CD4-positive, alpha-beta T cell treated with Interleukin-17A for 1 hour (primary cell): Measurements from ENCODE around the gene TMX2.
"Not testable (repeated sequence)": the region's sequence is repeated elsewhere in the genome, so short reads cannot be mapped to it uniquely, and the experiment has no call there.

Experiments
- DNase-seq: peaks from one replicate; pipeline ENCODE4 v3.0.0-alpha.2; 2020

TMX2 gene

GRCh38 chr11:57712256-57713150, at the start of gene TMX2:
TMX2 (plus strand) TSS chr11:57712593; CDS start chr11:57712619, 26 bp downstream.
- DNase-seq, result peak; percentile 98

GRCh38 chr11:57662893-57663292, 49.5 kb upstream of the TMX2 start:
- DNase-seq, result no peak

- no peak for DNase-seq
Observed at GRCh38 chr11:57663975-57664374, 48.4 kb upstream of the TMX2 start.

GRCh38 chr11:57667117-57667735, 45.2 kb upstream of the TMX2 start:
- peak; percentile 97 for DNase-seq

GRCh38 chr11:57667736-57668433, 44.5 kb upstream of the TMX2 start, which contains the start of gene ZDHHC5:
ZDHHC5 (plus strand) TSS chr11:57668114; CDS start chr11:57673091, 4,977 bp downstream.
- DNase-seq, result peak; percentile 100

DNA sequence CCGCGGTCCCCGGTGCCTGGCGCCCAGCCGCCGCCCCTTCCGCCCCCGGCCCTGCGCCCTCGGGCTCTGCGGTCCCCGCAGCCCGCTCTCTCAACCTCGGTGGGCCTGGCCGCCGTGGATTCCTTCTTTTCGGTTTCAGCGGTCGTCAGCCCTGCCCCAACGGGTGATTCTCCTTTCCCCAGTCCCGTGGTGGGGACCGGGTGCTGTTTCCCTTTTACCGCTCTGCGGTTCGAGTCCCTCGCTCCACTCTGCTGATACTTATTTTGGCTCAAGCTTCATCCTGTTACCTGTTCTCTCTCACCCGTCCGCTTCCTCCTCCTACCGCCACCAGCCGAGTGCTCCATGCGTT, 44.0 kb upstream of the TMX2 start:
- DNase-seq, result peak; percentile 59

- no peak for DNase-seq
Observed at GRCh38 chr11:57674251-57674650, 38.1 kb upstream of the TMX2 start.

DNA sequence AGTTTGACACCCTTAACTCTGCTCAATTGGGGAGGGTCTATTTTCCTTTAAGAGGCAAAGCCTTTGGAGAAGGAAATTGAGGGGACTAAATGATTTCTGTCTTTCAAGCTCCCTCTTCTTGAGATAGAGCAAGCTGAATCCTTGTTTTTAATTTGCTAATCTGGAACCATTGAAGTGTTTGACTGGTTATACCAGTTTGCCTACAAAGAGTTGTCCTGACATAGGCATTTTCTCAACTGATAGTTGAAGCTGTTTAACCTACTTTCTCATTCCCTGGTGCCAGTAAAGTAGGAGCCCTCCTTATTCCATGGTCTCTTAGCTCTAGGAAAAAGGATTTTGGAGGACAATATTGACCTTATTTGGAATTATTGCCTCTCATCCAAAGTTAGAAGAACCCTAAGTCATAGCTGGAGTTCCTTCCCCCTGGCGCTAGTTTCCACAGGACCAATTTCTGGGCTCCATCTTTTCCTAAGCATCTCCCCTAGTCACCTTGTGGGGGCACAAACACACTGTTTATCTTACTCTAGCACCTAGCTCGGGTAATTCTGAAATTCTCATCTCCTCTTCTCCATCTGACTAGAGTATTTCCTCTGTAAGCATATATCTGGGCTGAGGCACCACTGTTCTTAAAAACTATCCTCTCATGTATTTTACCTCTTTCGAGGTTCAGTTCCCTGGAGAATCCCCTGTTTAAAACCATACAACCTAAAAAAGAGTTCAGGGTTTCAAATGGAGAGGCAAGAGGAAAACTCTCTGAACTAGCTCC, 37.0 kb upstream of the TMX2 start:
- DNase-seq, result no peak

- DNase-seq, result no peak
Observed at GRCh38 chr11:57679396-57679795, 33.0 kb upstream of the TMX2 start.

- no peak for DNase-seq
Observed at GRCh38 chr11:57680552-57680874, 31.9 kb upstream of the TMX2 start.

- DNase-seq, result no peak
Observed at GRCh38 chr11:57681168-57681567, 31.2 kb upstream of the TMX2 start.

GRCh38 chr11:57690474-57690873, 21.9 kb upstream of the TMX2 start:
- DNase-seq, result not testable (repeated sequence)

DNA sequence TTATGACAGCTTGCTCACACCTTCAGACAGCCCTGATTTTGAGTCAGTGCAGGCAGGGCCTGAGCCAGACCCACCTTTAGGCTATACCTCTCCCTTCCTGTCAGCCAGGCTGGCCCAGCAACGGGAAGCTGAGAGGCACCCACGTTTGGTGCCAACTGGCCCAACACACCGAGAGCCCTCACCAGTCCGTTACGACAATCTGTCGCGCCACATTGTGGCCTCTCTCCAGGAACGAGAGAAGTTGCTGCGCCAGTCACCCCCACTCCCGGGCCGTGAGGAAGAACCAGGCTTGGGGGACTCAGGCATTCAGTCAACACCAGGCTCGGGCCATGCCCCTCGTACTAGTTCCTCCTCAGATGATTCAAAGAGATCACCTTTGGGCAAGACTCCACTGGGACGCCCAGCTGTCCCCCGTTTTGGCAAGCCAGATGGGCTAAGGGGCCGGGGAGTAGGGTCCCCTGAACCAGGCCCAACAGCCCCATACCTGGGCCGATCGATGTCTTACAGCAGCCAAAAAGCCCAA, 13.5 kb upstream of the TMX2 start:
- no peak for DNase-seq

- DNase-seq, result no peak
Observed at GRCh38 chr11:57699813-57700212, 12.6 kb upstream of the TMX2 start.

DNA sequence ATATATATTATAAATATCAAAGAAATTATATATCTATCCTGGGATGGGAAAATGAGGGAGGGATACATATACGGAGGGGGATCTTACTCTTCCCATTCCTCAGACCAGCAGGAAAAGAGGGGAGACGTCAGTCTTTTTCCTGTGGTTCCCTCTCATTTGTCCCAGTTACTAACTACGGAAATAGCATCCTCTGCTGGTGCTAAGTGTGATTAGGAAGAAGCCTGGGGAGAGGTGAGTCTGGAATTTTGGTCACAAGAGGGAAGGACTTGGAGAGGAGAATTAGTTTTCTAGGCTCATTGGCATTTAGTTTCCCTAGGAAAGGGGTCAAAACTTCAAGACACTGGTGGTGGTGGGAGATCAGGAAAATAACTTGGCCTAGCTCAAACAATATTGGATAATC, 12.0 kb upstream of the TMX2 start:
- no peak for DNase-seq

DNA sequence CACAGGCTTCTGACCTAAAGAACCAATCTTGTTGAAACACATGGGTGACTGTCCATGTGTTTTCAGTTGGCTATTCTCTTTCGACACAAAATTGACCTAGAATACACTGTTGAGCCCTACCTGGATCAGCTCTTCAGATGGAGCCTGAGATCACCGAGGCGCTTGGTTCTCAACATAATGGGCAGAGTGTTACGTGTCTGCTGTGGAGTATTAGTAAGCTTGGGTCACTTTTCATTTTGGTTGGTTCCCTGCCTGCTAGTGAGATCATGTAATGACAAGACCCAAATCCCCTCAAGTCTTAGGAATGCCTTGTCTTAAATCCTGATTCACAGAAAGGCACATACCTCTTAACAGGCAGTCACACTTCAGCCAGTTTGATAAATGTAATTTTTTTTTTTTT, 9.1 kb upstream of the TMX2 start:
- DNase-seq, result no peak

DNA sequence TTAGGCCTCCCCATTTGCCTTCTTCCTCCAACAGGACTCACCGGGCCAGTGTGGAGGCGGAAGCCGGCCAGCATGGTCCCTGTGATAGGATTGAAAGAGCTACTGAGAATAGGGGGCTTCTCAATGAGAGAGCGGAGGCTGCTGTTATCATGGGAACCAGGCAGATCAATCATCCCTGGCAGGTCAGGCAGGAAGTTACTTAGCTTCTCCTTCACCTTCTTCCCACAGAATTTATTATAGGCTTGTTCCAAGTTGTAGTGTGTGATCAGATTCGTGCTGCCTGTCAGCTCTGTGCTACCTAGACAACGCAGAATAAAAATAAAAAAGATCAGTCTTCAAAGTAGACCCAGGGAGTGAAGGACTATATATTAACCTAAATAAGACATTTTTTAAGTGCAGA, 7.5 kb upstream of the TMX2 start:
- no peak for DNase-seq

GRCh38 chr11:57705432-57705831, 7.0 kb upstream of the TMX2 start:
- not testable (repeated sequence) for DNase-seq

DNA sequence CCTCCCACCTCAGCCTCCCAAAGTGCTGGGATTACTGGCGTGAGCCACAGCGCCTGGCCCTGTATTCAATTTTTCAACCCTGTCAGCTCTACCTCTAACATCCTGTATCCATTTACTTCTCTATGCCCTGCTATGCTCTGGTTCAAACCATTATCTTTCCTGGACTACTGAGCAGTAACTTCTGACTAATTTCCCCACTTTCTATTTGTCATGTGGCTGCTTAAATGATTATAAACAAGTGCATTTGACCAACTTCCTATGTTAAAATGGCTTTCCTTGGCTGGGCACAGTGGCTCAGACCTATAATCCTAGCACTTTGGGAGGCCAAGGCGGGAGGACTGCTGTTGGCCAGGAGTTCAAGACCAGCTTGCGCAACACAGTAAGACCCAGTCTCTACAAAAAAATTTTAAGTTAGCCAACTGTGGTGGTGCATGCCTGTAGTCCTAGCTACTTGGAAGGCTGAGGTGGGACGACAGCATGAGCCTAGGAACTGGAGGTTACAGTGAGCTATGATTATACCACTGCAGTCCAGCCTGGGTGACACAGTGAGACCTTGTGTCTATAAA, 2.5 kb upstream of the TMX2 start:
- DNase-seq, result no peak

DNA sequence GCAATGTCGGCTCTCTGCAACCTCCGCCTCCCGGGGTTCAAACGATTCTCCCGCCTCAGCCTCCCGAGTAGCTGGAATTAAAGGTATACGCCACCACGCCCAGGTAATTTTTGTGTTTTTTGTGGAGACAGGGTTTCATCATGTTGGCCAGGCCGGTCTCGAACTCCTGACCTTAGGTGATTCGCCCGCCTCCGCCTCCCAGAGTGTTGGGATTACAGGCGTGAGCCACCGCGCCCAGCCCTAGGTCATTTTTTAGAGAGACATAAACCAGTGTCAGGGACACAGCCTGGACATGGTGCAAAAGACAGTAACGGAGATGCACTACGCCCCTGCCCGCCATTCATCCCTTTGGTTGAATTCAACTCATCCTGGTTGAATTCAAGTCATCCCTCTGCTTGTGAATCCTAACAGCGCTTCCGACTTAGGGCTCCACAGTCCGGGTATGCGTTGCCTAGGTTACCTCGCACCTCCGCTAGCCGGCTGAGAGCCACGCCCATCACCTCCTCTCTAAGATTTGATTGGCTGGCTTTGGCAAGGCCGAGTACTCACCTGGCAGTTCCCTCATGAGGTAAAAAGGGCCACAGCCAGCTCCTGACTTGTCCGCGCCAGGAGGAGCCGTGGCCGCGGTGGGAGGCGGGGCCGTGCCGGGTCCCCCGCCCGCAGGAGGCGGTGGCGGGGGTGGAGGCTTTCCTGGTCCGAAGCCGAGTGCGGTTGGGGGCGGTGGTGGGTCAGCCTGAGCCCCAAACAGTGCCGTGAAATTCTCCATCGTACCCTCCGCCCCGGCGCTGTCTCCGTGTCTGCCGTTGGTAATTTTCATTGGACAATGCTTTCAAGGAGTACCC, 758 bp upstream of the TMX2 start, which contains the start of gene MED19:
Gene MED19, minus strand, starts transcription at position 802 of the 842 bp plus-strand sequence. Its CDS starts 36 bp downstream, at position 766.
- DNase-seq, result peak; percentile 91

DNA sequence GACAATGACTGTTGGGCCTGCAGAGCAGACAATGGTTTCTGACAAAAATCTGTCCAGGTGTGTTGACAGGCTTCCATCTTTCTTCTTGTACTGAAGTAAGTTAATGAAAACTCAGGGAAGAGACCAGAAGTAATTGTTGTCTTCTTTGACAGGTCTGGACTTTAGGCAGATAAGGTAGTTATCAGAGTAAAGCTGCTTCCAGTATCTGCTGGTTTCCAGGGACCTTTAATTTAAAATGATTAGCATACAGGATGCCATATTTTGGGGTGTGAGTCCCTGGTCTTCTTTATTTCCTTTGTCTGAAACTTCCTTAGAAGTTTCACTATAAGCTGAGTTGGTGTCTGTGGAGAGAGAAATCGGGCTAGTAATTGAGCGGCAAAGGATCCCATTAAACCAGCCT, 1.4 kb downstream of the TMX2 start:
- DNase-seq, result no peak
